NCI-H1694 treated with DMSO at 0.1 percent for 48 hours (cell line): ENCODE measurements around the gene ANKRD28.

Source experiments
- DNase-seq: peaks from one replicate; lab custom pipeline; 2025; lab: John Stamatoyannopoulos, UW

Gene ANKRD28

GRCh38 chr3:15723624-15723884 lies 74.2 kb downstream of the ANKRD28 start:
- no peak for DNase-seq

- DNase-seq, result no peak
Measured at GRCh38 chr3:15722877-15723623, 74.7 kb downstream of the ANKRD28 start.

DNA sequence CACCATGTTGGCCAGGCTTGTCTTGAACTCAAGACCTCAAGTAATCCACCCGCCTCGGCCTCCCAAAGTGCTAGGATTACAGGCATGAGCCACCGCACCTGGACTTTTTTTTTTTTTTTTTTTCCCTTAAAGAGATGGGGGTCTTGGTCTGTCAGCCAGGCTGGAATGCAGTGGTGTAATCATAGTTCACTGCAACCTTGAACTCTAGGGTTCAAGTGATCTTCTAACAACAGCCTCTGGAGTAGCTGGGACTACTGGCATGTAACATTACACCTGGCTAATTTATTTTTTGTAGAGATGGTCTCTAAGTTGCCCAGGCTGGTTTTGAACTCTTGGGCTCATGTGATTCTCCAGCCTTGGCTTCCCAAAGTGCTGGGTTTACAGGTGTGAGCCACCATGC lies 81.6 kb downstream of the ANKRD28 start:
- DNase-seq, result no peak

DNA sequence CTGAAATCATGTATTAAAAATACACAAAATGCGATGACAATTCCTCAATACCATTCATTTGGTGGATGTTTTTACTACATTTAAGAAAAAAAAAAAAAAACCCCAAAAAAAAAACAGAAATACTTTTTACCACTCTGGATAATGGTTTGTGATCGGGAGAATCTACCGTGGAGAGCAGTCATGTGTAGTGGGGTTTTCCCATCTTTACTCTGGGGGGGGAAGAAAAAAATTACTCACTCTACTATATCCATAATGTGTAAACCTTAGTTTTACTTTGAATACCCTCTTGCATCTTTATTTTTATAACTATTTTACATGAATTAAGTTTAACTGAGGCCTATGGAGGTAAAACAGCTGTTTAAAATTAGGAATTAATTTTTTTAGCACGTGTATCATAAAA lies 83.3 kb downstream of the ANKRD28 start:
- no peak for DNase-seq

GRCh38 chr3:15713364-15713763 lies 84.4 kb downstream of the ANKRD28 start:
- DNase-seq, result no peak

DNA sequence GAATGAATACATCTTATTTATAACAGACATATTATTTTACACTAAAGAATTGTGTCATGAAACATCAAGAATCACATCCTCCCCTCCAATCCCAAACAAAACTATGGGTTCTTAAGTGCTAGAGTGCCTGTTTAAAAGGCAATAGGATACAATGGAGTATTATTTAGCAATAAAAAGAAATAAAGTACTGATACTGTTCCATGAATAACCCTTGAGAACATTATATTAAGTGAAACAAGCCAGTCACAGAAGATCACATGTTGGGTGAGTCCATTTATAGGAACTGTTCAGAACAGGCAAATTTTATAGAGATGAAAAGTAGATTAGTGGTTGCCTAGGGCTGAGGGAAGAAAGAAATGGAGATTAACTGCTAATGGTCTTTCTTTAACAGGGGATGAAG lies 86.5 kb downstream of the ANKRD28 start:
- no peak for DNase-seq

DNA sequence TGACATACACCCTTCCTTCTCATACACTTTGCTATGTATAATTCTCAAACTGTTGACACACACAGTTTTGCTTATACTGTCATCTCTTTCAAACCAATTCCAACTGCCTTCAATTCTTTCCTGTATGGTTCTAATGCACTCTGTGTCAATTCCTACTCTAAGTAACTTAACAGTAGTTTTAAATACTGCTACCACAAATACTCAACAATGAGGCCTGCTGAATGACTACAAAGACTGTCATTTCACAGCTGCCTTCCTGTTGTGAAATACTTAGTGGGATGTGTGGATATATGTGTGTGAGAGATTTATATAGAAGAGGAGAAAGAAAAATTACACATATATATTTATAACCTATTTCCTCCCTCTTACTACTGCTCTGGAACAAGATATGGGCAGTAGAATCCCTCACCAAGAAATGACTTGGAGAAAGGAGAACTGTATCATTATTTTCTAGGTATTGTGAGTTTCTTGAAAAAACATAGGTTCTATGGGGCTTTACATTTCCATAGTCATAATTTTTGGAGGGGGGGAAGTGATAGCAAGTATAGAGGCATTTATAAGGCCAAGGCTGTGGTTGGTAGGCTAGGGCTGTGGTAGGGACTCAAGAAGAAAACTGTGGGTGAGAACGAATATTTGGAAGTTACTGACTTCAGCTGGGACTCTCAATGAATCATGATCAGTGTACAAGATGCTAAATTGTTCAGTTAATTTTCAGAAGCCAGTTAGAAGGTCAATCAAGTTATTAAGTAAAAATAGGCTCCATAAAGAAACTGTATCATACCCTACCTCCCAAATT lies 88.7 kb downstream of the ANKRD28 start:
- DNase-seq, result no peak

DNA sequence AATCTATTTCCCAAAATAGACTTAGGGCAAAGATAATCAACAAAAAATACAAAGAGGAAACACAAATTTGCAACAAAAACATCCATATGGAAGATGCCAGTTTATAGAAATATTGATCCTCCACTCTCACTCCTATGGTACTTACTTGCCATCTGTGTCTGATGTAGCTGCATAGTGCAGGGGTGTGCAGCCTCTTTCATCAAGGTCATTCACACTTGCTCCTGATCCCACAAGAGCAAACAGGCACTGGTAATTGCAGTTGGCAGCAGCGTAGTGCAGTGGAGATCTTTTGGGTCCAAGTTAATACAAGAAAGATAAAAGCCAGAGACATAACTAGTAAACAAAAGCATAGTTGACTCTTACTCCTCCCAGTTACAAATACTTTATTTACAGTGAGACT lies 90.0 kb downstream of the ANKRD28 start:
- DNase-seq, result no peak

GRCh38 chr3:15703346-15703745 lies 94.4 kb downstream of the ANKRD28 start:
- DNase-seq, result no peak

DNA sequence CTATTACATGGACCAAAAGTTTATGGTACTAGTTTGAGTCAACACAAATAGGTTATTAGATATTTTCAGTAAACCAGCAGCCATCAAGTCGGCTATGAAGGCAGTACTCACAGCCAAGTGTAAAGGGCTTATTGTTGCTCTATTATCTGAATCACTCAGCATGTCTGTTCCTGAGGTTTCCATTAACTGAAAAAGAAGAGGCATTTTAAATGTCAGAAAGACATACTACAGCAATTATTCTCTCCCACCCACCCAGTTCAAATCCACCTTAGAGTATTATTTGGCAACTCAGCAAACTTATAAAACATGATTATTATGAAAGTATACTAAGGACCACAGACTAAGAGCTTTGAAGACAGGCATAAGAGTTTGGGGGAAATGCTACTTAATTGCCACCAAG lies 103.2 kb downstream of the ANKRD28 start:
- no peak for DNase-seq

DNA sequence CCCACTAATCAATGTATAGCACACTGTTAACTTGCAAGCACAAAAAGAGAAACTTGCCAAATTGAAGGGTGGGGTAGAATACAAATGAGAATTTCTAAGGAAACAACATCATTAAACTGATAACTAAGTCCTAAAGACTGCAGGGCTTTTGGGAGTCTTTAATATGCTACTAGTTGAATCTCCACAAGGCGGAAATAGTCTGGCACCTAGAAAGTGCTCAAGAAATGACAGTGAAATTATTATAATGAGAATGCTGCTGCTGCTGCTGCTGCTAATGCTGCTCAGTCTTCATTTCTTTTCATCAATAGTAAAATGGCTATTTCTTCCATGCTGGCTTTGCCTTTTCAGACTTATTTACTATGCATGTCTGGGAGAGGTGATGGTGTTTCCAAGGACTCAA lies 104.4 kb downstream of the ANKRD28 start:
- DNase-seq, result no peak

- no peak for DNase-seq
Measured at GRCh38 chr3:15690748-15691147, 107.0 kb downstream of the ANKRD28 start.

DNA sequence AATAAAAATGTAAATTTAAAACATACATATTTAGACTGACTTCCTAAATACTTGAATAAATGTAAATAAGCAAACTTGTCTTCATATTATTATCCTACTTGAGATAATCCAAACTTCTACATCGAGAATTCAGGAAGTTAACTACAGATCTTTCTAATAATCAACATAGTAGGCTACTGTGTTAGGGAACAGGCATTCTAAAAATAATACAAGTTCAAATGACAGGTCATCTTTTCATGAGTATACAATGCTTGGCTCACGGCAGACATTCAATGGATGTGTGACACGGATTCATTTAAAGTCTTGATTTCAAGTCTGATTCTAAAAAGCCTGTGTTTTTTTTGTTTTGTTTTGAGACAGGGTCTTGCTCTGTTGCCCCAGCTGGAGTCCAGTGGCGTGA lies 107.5 kb downstream of the ANKRD28 start:
- no peak for DNase-seq

DNA sequence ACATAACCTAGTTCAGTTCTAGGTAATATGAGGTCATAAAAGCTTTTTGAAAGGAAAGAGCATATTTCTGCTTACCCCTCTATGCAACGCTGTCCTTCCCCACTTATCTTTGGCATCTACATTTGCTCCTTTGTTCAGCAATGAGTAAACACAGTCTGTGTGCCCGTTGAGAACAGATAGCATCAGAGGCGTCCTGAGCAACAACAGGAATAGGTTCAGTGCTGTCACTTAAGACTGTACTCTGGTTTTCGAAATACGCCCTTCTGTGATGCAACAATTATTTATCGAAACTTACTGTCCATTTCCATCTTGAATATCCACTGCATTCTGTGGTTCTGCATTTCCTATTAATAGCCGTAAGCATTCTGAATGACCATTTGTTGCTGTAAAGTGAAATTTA lies 111.9 kb downstream of the ANKRD28 start:
- DNase-seq, result no peak

DNA sequence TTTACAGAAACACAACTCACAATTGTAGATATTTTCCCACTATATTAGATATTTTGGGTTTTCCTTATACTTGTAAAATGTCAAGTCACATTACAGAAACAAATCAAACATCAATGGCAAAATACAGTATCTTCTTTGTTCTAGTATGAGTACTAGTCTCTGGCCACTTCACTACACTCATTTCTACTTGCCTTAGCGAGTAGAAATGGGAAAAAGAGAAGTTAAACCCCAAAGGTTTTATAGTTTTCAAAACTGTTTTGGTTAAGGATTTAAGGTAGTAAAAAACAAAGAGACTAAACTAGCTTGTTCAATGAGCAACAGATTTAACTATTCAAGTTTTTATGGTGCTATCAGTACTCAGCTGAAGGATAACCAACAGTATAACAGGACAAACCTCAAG lies 114.5 kb downstream of the ANKRD28 start:
- DNase-seq, result no peak

GRCh38 chr3:15682561-15683185 lies 115.1 kb downstream of the ANKRD28 start:
- no peak for DNase-seq

DNA sequence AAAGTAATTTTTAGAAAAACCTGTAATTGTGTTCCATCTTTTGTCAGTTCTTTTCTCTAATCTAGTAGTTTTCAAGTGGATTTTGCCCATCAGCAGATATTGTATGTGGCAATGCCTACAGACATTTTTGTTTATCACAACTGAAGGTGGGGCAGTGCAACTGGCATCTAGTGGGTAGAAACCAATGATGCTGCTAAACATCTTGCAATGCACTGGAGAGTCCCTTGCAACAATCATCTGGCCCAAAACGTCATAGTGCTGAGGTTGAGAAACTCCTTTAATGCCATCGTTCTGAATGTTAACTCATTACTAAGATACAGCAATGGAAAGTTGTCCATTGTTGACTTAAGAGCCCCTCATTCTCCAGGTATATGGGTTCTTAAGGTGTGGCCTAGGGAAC lies 116.1 kb downstream of the ANKRD28 start:
- DNase-seq, result no peak

DNA sequence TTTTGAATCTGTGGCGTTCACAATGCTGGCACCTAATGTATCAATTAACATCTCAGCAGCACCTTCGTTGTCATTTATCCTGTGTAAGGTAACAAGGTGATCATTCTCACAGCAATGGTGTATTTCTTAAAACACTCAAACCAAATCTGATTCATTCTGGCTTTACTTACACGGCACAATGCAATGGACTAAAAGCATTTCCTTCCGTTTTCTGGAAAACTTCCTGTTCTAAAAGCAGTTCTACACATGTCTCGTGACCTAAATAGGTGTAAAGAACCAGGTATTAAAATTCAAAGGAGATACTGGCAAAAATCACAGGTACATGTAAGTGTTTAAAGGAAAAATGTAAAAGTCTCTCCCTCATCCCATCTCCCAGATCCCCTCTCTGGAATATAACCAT lies 118.5 kb downstream of the ANKRD28 start:
- DNase-seq, result no peak

- DNase-seq, result no peak
Measured at GRCh38 chr3:15676259-15676658, 121.5 kb downstream of the ANKRD28 start.

DNA sequence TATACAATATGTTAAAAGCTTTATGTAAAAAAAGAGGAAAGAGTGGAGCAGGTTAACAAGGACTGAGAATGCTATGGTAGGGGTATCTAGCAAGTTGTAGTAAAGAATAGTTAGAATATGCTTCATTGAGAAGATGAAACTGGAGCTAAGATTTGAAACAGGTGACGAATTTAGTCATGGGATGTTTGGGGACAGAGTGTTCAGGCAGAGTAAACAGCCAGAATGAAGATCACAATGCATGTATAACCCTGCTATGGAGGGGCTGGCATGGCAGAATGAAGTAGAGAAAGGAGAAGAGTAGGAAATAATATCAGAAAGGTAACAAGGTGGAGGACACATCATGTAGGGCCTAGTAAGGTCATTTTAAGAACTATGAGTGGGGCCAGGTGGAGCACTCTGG lies 124.2 kb downstream of the ANKRD28 start:
- no peak for DNase-seq

DNA sequence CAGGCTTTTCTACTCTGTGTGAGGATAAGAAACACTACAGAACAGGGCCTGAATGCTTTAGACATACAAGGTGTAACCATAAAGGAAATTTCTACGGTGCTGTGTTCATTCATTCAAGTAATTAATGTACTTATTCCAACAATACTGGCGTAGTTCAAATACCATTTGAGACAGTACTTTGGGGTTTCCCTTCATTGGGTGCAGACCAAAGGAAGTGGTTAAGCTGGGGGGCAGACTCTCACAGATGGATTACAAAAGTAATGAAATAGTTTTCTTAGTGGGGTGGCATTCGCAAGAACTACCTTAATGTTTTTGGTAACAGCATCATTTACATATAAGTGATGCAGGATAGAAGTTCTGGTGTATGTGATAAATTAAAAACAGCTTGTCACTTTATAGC lies 130.3 kb downstream of the ANKRD28 start:
- DNase-seq, result no peak

- DNase-seq, result no peak
Measured at GRCh38 chr3:15666277-15666676, 131.5 kb downstream of the ANKRD28 start.

DNA sequence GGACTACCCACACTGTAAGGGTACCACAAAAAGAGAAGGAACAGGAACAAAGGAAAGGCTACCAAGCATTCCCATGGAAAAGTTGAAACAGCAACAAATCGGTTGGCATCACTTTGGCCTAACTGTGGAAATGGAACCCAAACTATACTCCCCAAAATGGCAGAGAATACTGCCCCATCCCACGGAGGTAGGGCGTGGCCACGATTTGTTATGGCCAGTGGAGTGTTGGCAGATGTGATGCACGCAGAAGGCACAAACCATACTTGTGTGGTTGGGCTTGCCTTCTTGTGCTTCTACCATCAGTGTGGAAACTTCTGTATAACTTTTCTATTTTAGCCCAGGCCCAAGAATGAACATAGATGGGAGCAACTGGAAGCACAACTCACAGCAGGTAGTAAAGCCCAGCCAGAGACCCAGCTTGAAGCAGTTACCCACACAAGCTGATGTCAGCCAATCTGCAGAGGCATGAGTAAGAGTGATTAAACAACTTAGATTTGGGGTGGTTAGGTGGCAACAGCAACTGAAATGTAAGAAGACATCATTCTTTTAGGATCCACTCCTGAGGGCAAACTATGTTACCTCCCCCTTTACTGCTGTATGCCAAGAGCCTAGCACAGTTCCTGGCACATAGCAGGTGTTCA lies 132.1 kb downstream of the ANKRD28 start:
- no peak for DNase-seq
